GM12878 (cell line): ENCODE data around the gene DUXB.

Experiments used
- CHD2 ChIP-seq: IDR thresholded peaks from 2 replicates; pipeline ENCODE4 v1.6.1; 2011; ENCODE audit warnings: low read depth, low read length, improper control_type of control experiment, borderline replicate concordance
- CTCF ChIP-seq, 3 experiments: IDR thresholded peaks in 2 of 3; conservative IDR thresholded peaks in 1 of 3; 2 replicates each; pipeline ENCODE4 v1.5.1; 2011; ENCODE audit warnings: low read depth in 3 of 3, low read length in 3 of 3, mild to moderate bottlenecking in 3 of 3, control low read depth in 2 of 3, moderate library complexity in 2 of 3, inconsistent platforms in 1 of 3, mixed read lengths in 1 of 3; ENCODE audit not compliant: control insufficient read depth in 2 of 3, insufficient read depth in 1 of 3; ENCODE audit errors: extremely low read depth in 1 of 3
- ESRRA ChIP-seq: IDR thresholded peaks from 2 replicates; pipeline ENCODE4 v1.6.1; 2012; ENCODE audit warnings: mild to moderate bottlenecking, low read length, improper control_type of control experiment
- MAX ChIP-seq: IDR thresholded peaks from 2 replicates; pipeline ENCODE4 v1.6.1; 2012; ENCODE audit warnings: low read depth, low read length, improper control_type of control experiment
- NRF1 ChIP-seq: conservative IDR thresholded peaks from 2 replicates; pipeline ENCODE4 v1.6.1; 2011; ENCODE audit warnings: mild to moderate bottlenecking, low read depth, low read length, improper control_type of control experiment
- POLR2A ChIP-seq: IDR thresholded peaks from 2 replicates; pipeline ENCODE4 v1.6.1; 2011; ENCODE audit warnings: low read depth, mild to moderate bottlenecking, low read length
- POLR2AphosphoS5 ChIP-seq: IDR thresholded peaks from 2 replicates; pipeline ENCODE4 v1.6.1; 2011; ENCODE audit warnings: mild to moderate bottlenecking, low read length, inconsistent platforms
- RAD21 ChIP-seq: IDR thresholded peaks from 2 replicates; pipeline ENCODE4 v1.6.1; 2011; ENCODE audit warnings: mild to moderate bottlenecking, low read depth, low read length, moderate library complexity; ENCODE audit not compliant: insufficient read depth
- SKIL ChIP-seq: fragments of 450-650 bp; IDR thresholded peaks from 2 replicates; pipeline ENCODE4 v1.6.1; 2017; ENCODE audit warnings: mild to moderate bottlenecking, low read depth, inconsistent platforms; ENCODE audit not compliant: poor library complexity, severe bottlenecking
- TAF1 ChIP-seq: IDR thresholded peaks from 2 replicates; pipeline ENCODE4 v1.6.1; 2011; ENCODE audit warnings: mild to moderate bottlenecking, low read depth, low read length, borderline replicate concordance

- TF ChIP-seq CTCF (IDR thresholded peaks at IDR 0.05 in 2 of 3, conservative IDR thresholded peaks at IDR 0.05 in 1 of 3; ENCODE audit: control insufficient read depth in 2 of 3, extremely low read depth in 1 of 3, insufficient read depth in 1 of 3, low read depth in 3 of 3, low read length in 3 of 3) (no peak), CHD2 (no peak), TAF1 (no peak), POLR2A (no peak), MAX (no peak), POLR2AphosphoS5 (no peak), NRF1 (no peak), RAD21 (no peak), SKIL (no peak), ESRRA (no peak)
Observed at GRCh38 chr16:75653922-75654321, 47.3 kb downstream of the DUXB start.
